Measurements from ENCODE around the gene NDUFS8.

DNA sequence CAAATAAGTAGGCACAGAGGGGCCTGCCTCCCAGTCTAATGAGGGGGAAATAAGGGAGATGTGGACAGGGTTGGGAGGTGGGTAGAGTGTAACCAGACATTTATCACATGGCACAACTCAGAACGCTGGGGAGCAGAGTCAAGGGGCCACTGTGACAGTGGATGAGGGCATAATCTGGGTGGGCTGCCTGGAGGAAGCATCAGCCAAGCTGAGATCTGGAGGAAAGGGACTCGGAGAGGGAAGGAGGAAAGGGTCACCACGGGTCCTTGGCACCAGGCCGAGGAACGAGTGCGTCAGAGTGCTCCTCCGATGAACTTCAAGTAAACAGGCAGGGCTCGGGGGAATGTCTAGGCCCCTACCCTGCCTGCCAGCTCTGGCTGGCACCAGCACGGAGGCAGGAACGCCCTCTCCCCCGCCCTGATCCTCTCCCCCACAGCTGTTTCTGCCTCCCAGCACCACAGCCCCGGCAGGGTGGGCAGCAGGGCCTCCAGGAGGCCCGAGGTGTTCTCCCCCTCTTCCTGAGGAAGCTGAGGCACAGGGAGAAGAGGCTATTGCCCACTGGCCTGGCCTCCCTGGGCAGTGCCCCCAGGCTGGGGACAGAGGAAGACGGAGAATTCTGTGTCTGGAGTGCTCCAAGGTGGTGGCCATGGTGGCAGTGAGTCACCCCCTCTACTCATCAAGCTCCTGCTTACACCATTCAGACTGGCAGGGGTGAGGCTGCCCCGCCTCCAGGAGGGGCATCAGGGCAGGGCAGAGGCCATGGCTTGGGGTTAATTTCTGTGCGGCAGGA lies 16.1 kb upstream of the NDUFS8 start:
- TF ChIP-seq, protein P1, sequence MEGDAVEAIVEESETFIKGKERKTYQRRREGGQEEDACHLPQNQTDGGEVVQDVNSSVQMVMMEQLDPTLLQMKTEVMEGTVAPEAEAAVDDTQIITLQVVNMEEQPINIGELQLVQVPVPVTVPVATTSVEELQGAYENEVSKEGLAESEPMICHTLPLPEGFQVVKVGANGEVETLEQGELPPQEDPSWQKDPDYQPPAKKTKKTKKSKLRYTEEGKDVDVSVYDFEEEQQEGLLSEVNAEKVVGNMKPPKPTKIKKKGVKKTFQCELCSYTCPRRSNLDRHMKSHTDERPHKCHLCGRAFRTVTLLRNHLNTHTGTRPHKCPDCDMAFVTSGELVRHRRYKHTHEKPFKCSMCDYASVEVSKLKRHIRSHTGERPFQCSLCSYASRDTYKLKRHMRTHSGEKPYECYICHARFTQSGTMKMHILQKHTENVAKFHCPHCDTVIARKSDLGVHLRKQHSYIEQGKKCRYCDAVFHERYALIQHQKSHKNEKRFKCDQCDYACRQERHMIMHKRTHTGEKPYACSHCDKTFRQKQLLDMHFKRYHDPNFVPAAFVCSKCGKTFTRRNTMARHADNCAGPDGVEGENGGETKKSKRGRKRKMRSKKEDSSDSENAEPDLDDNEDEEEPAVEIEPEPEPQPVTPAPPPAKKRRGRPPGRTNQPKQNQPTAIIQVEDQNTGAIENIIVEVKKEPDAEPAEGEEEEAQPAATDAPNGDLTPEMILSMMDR (conservative IDR thresholded peaks at IDR 0.05; ENCODE audit: low read depth, low read length): no peak
- TF ChIP-seq POLR2A (IDR thresholded peaks at IDR 0.05; ENCODE audit: low read depth, low read length) (no peak), RFX5 (IDR thresholded peaks at IDR 0.05; ENCODE audit: low read depth, low read length) (no peak)
